Lower leg skin (tissue), 4 donors: ENCODE measurements around the gene TLCD3A. TPM values are rescaled to one million over a fixed set of nuclear protein-coding genes. Genes with fewer than 3 reads are reported as not detected.
"Not testable (repeated sequence)": the region's sequence is repeated elsewhere in the genome, so short reads cannot be mapped to it uniquely, and the experiment has no call there.

Experiments used
- DNase-seq, 2 donors: peaks; one replicate each; pipeline ENCODE4 v3.0.0-alpha.2; 2019; ENCODE audit warnings: low spot score in 2 of 2
- H3K4me3 ChIP-seq: fragments of 200-600 bp; sonication (generic); 2 replicates; pipeline ENCODE4 v1.5.1; 2017; ENCODE audit warnings: mild to moderate bottlenecking, low read depth; ENCODE audit not compliant: poor library complexity, severe bottlenecking
- CTCF ChIP-seq, 3 donors: fragments of 450-650 bp; IDR thresholded peaks; one replicate each; pipeline ENCODE4 v1.5.1; 2016; ENCODE audit warnings: antibody characterized with exemption in 3 of 3, mild to moderate bottlenecking in 3 of 3, moderate library complexity in 2 of 3
- POLR2A ChIP-seq, 2 donors: fragments of 450-650 bp; IDR thresholded peaks; one replicate each; pipeline ENCODE4 v1.6.1; 2016 to 2017; ENCODE audit warnings: antibody characterized with exemption in 2 of 2, mild to moderate bottlenecking in 1 of 2, moderate library complexity in 1 of 2
- WGBS, 2 donors: methylation state at CpG; one replicate each; pipeline ENCODE4 v1.1.5; 2018; 5-methylcytosine and 5-hydroxymethylcytosine counted together
- intact Hi-C: fragments of 100-400 bp; cut with DNase I; formaldehyde crosslinking; loops from one replicate; pipeline ENCODE4 v1.15.0; 2023; ENCODE audit warnings: low total_unique reads
- total RNA-seq, 4 donors: library from RNA; depleted of rRNA; stranded (reverse); fragments of >200 nt; gene quantifications; one replicate each; pipeline ENCODE4 v1.1.0, GENCODE V29; 2016

The TLCD3A gene
- total RNA-seq, 4 donors from 2014 or later = 75.2 to 111 (median 78.8) TPM

GRCh38 chr17:696369-696768 is 36.0 kb upstream of the TLCD3A start:
- no peak overlapping the region for H3K4me3 ChIP-seq
- TF ChIP-seq POLR2A (IDR thresholded peaks at IDR 0.05) = no peak
- TF ChIP-seq CTCF (IDR thresholded peaks at IDR 0.05) = no peak
- intact Hi-C loops = no loop called here
- WGBS, 2 donors = 83% methylated on average over 2 of the region's 2 CpGs
- DNase-seq = no peak

GRCh38 chr17:697682-698081 is 34.7 kb upstream of the TLCD3A start:
- intact Hi-C loops = no loop called here
- H3K4me3 ChIP-seq = no peak overlapping the region
- WGBS, 2 donors = 87 to 94% methylated on average over 8 of the region's 8 CpGs
- TF ChIP-seq POLR2A (IDR thresholded peaks at IDR 0.05) = no peak
- TF ChIP-seq CTCF (IDR thresholded peaks at IDR 0.05) = no peak
- no peak for DNase-seq

GRCh38 chr17:698096-698495 is 34.3 kb upstream of the TLCD3A start:
- H3K4me3 ChIP-seq, intact Hi-C loops, DNase-seq: not testable (repeated sequence)
- WGBS, 2 donors = 87 to 90% methylated on average over 2 of the region's 2 CpGs

- intact Hi-C loops = no loop called here
- DNase-seq = no peak
- TF ChIP-seq CTCF (IDR thresholded peaks at IDR 0.05) = no peak
- no peak for TF ChIP-seq POLR2A (IDR thresholded peaks at IDR 0.05)
- 63 to 79% methylated on average over 7 of the region's 7 CpGs for WGBS, 2 donors
- no peak overlapping the region for H3K4me3 ChIP-seq
Measured at GRCh38 chr17:699345-699744, 33.1 kb upstream of the TLCD3A start.

GRCh38 chr17:700504-701094 is 31.8 kb upstream of the TLCD3A start:
- no peak overlapping the region for H3K4me3 ChIP-seq
- intact Hi-C loops = loop anchor here (5.0 kb wide), 1 partner anchor 288 kb away; a partner anchor contains a TSS
- peak in 1 of 2 donors; percentile 4 for DNase-seq
- 47 to 50% methylated on average over 1 of the region's 1 CpG for WGBS, 2 donors
- TF ChIP-seq CTCF (IDR thresholded peaks at IDR 0.05) = no peak
- TF ChIP-seq POLR2A (IDR thresholded peaks at IDR 0.05) = no peak

GRCh38 chr17:703081-703875 is 29.1 kb upstream of the TLCD3A start:
- peak in 1 of 2 donors; percentile 50 for DNase-seq
- WGBS, 2 donors = 70 to 79% methylated on average over 12 of the region's 12 CpGs
- no peak for TF ChIP-seq POLR2A (IDR thresholded peaks at IDR 0.05)
- TF ChIP-seq CTCF (IDR thresholded peaks at IDR 0.05) = no peak
- intact Hi-C loops = loop anchor here (5.0 kb wide), 1 partner anchor 291 kb away; a partner anchor contains a TSS
- no peak overlapping the region for H3K4me3 ChIP-seq
